Ovary (tissue), 3 donors: ENCODE results near the gene LPAR5.

Source experiments
- CTCF ChIP-seq, 3 donors: fragments of 450-650 bp in 2 of 3; fragments of 200-600 bp in 1 of 3; IDR thresholded peaks; one replicate each; pipeline versions ENCODE4 v1.5.1 to v1.8.0; 2016 to 2022; ENCODE audit warnings: antibody characterized with exemption in 3 of 3, mild to moderate bottlenecking in 1 of 3
- EP300 ChIP-seq: sonication (generic); formaldehyde crosslinking; IDR thresholded peaks from one replicate; pipeline ENCODE4 v1.6.1; 2017; ENCODE audit warnings: antibody characterized with exemption
- POLR2A ChIP-seq: fragments of 450-650 bp; IDR thresholded peaks from one replicate; pipeline ENCODE4 v1.6.1; 2017; ENCODE audit warnings: antibody characterized with exemption, mild to moderate bottlenecking, moderate library complexity
- donor health status: DM: no; HTN: no; CAD: no.

- TF ChIP-seq CTCF (IDR thresholded peaks at IDR 0.05) (no peak), POLR2A (no peak), EP300 (no peak)
These were observed 61.0 kb downstream of the LPAR5 start for GRCh38 chr12:6574576-6575295.
